H9 (cell line): ENCODE data around the gene PHLDA2. TPM values are rescaled to one million over a fixed set of nuclear protein-coding genes. Genes with fewer than 3 reads are reported as not detected.

Source experiments
- DNase-seq: peaks from one replicate; pipeline ENCODE4 v3.0.0-alpha.2; 2017
- H2AFZ ChIP-seq: one replicate; pipeline ENCODE4 v1.6.1; 2013; ENCODE audit warnings: mild to moderate bottlenecking, low read length, control low read depth, moderate library complexity
- H2AK5ac ChIP-seq: 2 replicates; pipeline ENCODE4 v1.6.1; 2013; ENCODE audit warnings: low read length, control low read depth, mixed read lengths; ENCODE audit not compliant: insufficient read length
- H2BK120ac ChIP-seq: one replicate; pipeline ENCODE4 v1.6.1; 2013; ENCODE audit warnings: low read depth, mild to moderate bottlenecking, low read length, control low read depth, inconsistent platforms; ENCODE audit not compliant: poor library complexity, severe bottlenecking
- H2BK12ac ChIP-seq: 2 replicates; pipeline ENCODE4 v1.6.1; 2013; ENCODE audit warnings: low read length, control low read depth, mixed read lengths, low read depth; ENCODE audit not compliant: insufficient read length
- H2BK15ac ChIP-seq: 2 replicates; pipeline ENCODE4 v1.6.1; 2013; ENCODE audit warnings: low read depth, low read length, control low read depth
- H2BK20ac ChIP-seq: one replicate; pipeline ENCODE4 v1.6.1; 2013; ENCODE audit warnings: low read depth, mild to moderate bottlenecking, low read length, control low read depth, inconsistent platforms; ENCODE audit not compliant: poor library complexity, severe bottlenecking
- H2BK5ac ChIP-seq: 2 replicates; pipeline ENCODE4 v1.6.1; 2013; ENCODE audit warnings: low read length, control low read depth, mixed read lengths; ENCODE audit not compliant: insufficient read length
- H3K14ac ChIP-seq: 2 replicates; pipeline ENCODE4 v1.6.1; 2013; ENCODE audit warnings: low read length, control low read depth; ENCODE audit not compliant: insufficient read depth
- H3K18ac ChIP-seq: 2 replicates; pipeline ENCODE4 v1.6.1; 2013; ENCODE audit warnings: low read depth, mild to moderate bottlenecking, mixed read lengths, low read length, control low read depth; ENCODE audit not compliant: insufficient read length
- H3K23ac ChIP-seq: 2 replicates; pipeline ENCODE4 v1.6.1; 2013; ENCODE audit warnings: low read length, control low read depth, mixed read lengths, low read depth; ENCODE audit not compliant: insufficient read length
- H3K23me2 ChIP-seq: 2 replicates; pipeline ENCODE4 v1.6.1; 2013; ENCODE audit warnings: low read depth, mild to moderate bottlenecking, mixed read lengths, low read length, control low read depth; ENCODE audit not compliant: insufficient read length, poor library complexity, severe bottlenecking
- H3K27ac ChIP-seq: 2 replicates; pipeline ENCODE4 v1.5.1; 2013; ENCODE audit warnings: low read length, control low read depth, mixed read lengths, low read depth; ENCODE audit not compliant: insufficient read length
- H3K27me3 ChIP-seq: 2 replicates; pipeline ENCODE4 v1.6.1; 2013; ENCODE audit warnings: low read length, control low read depth, inconsistent platforms; ENCODE audit not compliant: insufficient read depth
- H3K4ac ChIP-seq: 2 replicates; pipeline ENCODE4 v1.6.1; 2013; ENCODE audit warnings: low read depth, mild to moderate bottlenecking, control low read depth, inconsistent platforms, low read length, moderate library complexity
- H3K4me1 ChIP-seq: 2 replicates; pipeline ENCODE4 v1.6.1; 2013; ENCODE audit warnings: low read length, control low read depth, inconsistent platforms; ENCODE audit not compliant: insufficient read depth
- H3K4me2 ChIP-seq: 2 replicates; pipeline ENCODE4 v1.6.1; 2013; ENCODE audit warnings: low read length, control low read depth, mixed read lengths; ENCODE audit not compliant: insufficient read length, insufficient read depth
- H3K56ac ChIP-seq: 2 replicates; pipeline ENCODE4 v1.6.1; 2013; ENCODE audit warnings: low read depth, mild to moderate bottlenecking, mixed read lengths, low read length, control low read depth; ENCODE audit not compliant: insufficient read length
- H3K79me1 ChIP-seq: 2 replicates; pipeline ENCODE4 v1.6.1; 2013; ENCODE audit warnings: low read depth, mild to moderate bottlenecking, moderate library complexity, low read length, control low read depth, inconsistent platforms; ENCODE audit not compliant: insufficient read depth, poor library complexity, severe bottlenecking
- H3K79me2 ChIP-seq: 2 replicates; pipeline ENCODE4 v1.6.1; 2013; ENCODE audit warnings: low read length, control low read depth, inconsistent platforms; ENCODE audit not compliant: insufficient read depth
- H3K9ac ChIP-seq: 2 replicates; pipeline ENCODE4 v1.6.1; 2013; ENCODE audit warnings: low read length, control low read depth, mixed read lengths; ENCODE audit not compliant: insufficient read length; ENCODE audit errors: extremely low read depth
- H3K9me3 ChIP-seq: one replicate; pipeline ENCODE4 v1.6.1; 2013; ENCODE audit warnings: low read depth, low read length, inconsistent platforms; ENCODE audit not compliant: control insufficient read depth
- H3T11ph ChIP-seq: one replicate; pipeline ENCODE4 v1.6.1; 2013; ENCODE audit warnings: mild to moderate bottlenecking, low read length, control low read depth, inconsistent platforms
- H4K20me1 ChIP-seq: one replicate; pipeline ENCODE4 v1.6.1; 2013; ENCODE audit not compliant: control insufficient read depth, insufficient read length, insufficient read depth
- H4K5ac ChIP-seq: 2 replicates; pipeline ENCODE4 v1.6.1; 2013; ENCODE audit warnings: low read depth, mild to moderate bottlenecking, mixed read lengths, low read length, control low read depth; ENCODE audit not compliant: insufficient read length
- H4K8ac ChIP-seq: replicated peaks from 2 replicates; pipeline ENCODE4 v1.6.1; 2013; ENCODE audit warnings: low read length, control low read depth, mixed read lengths, low read depth; ENCODE audit not compliant: insufficient read length
- H4K91ac ChIP-seq: 2 replicates; pipeline ENCODE4 v1.6.1; 2013; ENCODE audit warnings: low read depth, mild to moderate bottlenecking, moderate library complexity, mixed read lengths, low read length, control low read depth; ENCODE audit not compliant: insufficient read length
- H3K27ac Mint-ChIP-seq, 3 experiments: 2 replicates in 2 of 3; 3 replicates in 1 of 3; pipeline ENCODE4 v1.8.0; 2020 to 2021; ENCODE audit warnings: mixed read lengths in 3 of 3, mild to moderate bottlenecking in 1 of 3, moderate library complexity in 1 of 3
- H3K27me3 Mint-ChIP-seq: 2 replicates; pipeline ENCODE4 v1.8.0; 2021; ENCODE audit warnings: low read depth, mild to moderate bottlenecking, moderate library complexity, mixed read lengths
- H3K36me3 Mint-ChIP-seq, 3 experiments: 2 replicates in 2 of 3; 3 replicates in 1 of 3; pipeline ENCODE4 v1.8.0; 2020 to 2021; ENCODE audit warnings: low read depth in 3 of 3, mixed read lengths in 3 of 3; ENCODE audit not compliant: insufficient read depth in 1 of 3
- H3K4me1 Mint-ChIP-seq, 2 experiments: 2 replicates each; pipeline ENCODE4 v1.8.0; 2020; ENCODE audit warnings: mixed read lengths in 2 of 2
- H3K4me3 Mint-ChIP-seq, 2 experiments: 2 replicates in 1 of 2; 3 replicates in 1 of 2; pipeline ENCODE4 v1.8.0; 2020 to 2021; ENCODE audit warnings: mild to moderate bottlenecking in 2 of 2, mixed read lengths in 2 of 2, moderate library complexity in 1 of 2
- H3K9me3 Mint-ChIP-seq, 2 experiments: 2 replicates in 1 of 2; 3 replicates in 1 of 2; pipeline ENCODE4 v1.8.0; 2020; ENCODE audit warnings: mild to moderate bottlenecking in 2 of 2, mixed read lengths in 2 of 2, moderate library complexity in 1 of 2
- WGBS: extraction: QIAGEN DNeasy Blood & Tissue Kit; methylation state at CpG from one replicate; pipeline ENCODE4 v1.1.7; 2013; ENCODE audit warnings: missing lambda C conversion rate, low lambda C conversion rate, mixed read lengths; ENCODE audit not compliant: insufficient read length; ENCODE audit errors: extremely low coverage; 5-methylcytosine and 5-hydroxymethylcytosine counted together
- total RNA-seq: library from RNA; stranded (reverse); gene quantifications from 2 replicates; pipeline ENCODE4 v1.2.1, GENCODE V29; 2021
- TF ChIP-seq, protein P1 (sequence below): fragments of 200-600 bp; sonication (generic); conservative IDR thresholded peaks from 3 replicates; pipeline ENCODE4 v1.8.0; 2021; ENCODE audit warnings: antibody characterized with exemption, mild to moderate bottlenecking

Gene PHLDA2
- total RNA-seq, 1 experiment from 2014 or later = 42.8 TPM

- H2BK12ac ChIP-seq = no peak overlapping the region
- peaks cover 14% of the 10 kb centered on the region for H3K9me3 ChIP-seq
- H3K27ac ChIP-seq = no peak overlapping the region
- no peaks in the 10 kb centered on the region for H3K23me2 ChIP-seq
- peaks cover 5% of the 10 kb centered on the region; the same call in 1 of the 2 replicates for H3K4me1 ChIP-seq
- no peak overlapping the region for H4K8ac ChIP-seq
- H3K56ac ChIP-seq = no peak overlapping the region
- Mint-ChIP-seq H3K27ac (no peak overlapping the region), H3K36me3 (peaks cover 39 to 57% (median 53%) of the 10 kb centered on the region in 3 experiments), H3K9me3 (peaks cover 25% of the 10 kb centered on the region in 2 experiments), H3K27me3 (peaks cover 12% of the 10 kb centered on the region), H3K4me1 (peaks cover 26 to 28% of the 10 kb centered on the region in 2 experiments), H3K4me3 (no peak overlapping the region; a peak in 1 of 5 replicates)
- H3T11ph ChIP-seq = no peak overlapping the region
- no CpG with 5 or more reads among the region's 13 CpGs for WGBS
- H4K91ac ChIP-seq = no peak overlapping the region
- H3K79me2 ChIP-seq = no peaks in the 10 kb centered on the region
- H3K4me2 ChIP-seq = no peak overlapping the region
- H2BK5ac ChIP-seq = no peak overlapping the region
- TF ChIP-seq, protein P1, sequence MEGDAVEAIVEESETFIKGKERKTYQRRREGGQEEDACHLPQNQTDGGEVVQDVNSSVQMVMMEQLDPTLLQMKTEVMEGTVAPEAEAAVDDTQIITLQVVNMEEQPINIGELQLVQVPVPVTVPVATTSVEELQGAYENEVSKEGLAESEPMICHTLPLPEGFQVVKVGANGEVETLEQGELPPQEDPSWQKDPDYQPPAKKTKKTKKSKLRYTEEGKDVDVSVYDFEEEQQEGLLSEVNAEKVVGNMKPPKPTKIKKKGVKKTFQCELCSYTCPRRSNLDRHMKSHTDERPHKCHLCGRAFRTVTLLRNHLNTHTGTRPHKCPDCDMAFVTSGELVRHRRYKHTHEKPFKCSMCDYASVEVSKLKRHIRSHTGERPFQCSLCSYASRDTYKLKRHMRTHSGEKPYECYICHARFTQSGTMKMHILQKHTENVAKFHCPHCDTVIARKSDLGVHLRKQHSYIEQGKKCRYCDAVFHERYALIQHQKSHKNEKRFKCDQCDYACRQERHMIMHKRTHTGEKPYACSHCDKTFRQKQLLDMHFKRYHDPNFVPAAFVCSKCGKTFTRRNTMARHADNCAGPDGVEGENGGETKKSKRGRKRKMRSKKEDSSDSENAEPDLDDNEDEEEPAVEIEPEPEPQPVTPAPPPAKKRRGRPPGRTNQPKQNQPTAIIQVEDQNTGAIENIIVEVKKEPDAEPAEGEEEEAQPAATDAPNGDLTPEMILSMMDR = no peak
- no peak overlapping the region for H4K5ac ChIP-seq
- no peak overlapping the region for H2AK5ac ChIP-seq
- H3K79me1 ChIP-seq = no peaks in the 10 kb centered on the region
- H2AFZ ChIP-seq = no peak overlapping the region
- no peak overlapping the region for H3K18ac ChIP-seq
- no peak overlapping the region for H2BK15ac ChIP-seq
- no peaks in the 10 kb centered on the region for H4K20me1 ChIP-seq
- no peaks in the 10 kb centered on the region for H3K27me3 ChIP-seq
- H3K14ac ChIP-seq = no peak overlapping the region
- no peak for DNase-seq
- no peak overlapping the region for H3K4ac ChIP-seq
- H3K23ac ChIP-seq = no peak overlapping the region
- no peak overlapping the region for H3K9ac ChIP-seq
- no peak overlapping the region for H2BK120ac ChIP-seq
- no peak overlapping the region for H2BK20ac ChIP-seq
Measured at GRCh38 chr11:2942447-2942846, 13.2 kb upstream of the PHLDA2 start.
